B cell (primary cell): ENCODE measurements around the gene TIFAB.

Experiments used
- CTCF ChIP-seq: fragments of 200-600 bp; IDR thresholded peaks from one replicate; pipeline ENCODE4 v1.8.0; 2022; ENCODE audit warnings: antibody characterized with exemption, mild to moderate bottlenecking
- EZH2 ChIP-seq: IDR thresholded peaks from 2 replicates; pipeline ENCODE4 v1.6.1; 2012; ENCODE audit warnings: borderline replicate concordance, low read depth, mild to moderate bottlenecking, moderate library complexity, low read length; ENCODE audit not compliant: insufficient read depth, poor library complexity, severe bottlenecking

GRCh38 chr5:135484674-135485086 is 32.5 kb upstream of the TIFAB start:
- TF ChIP-seq CTCF = no peak
- TF ChIP-seq EZH2 = no peak
